Naive thymus-derived CD8-positive, alpha-beta T cell (primary cell): Measurements from ENCODE around the gene LAMA2. TPM values are rescaled to one million over a fixed set of nuclear protein-coding genes. Genes with fewer than 3 reads are reported as not detected.

Experiments
- ATAC-seq, 2 donors: fragments of 150-1000 bp; cut with Tn5 transposase in 1 of 2; sonication (Bioruptor Pico), chemical (Tn5 transposase) in 1 of 2; 1 replicate in 1 of 2; 2 replicates in 1 of 2; pipeline ENCODE4 v1.10.0; 2021; ENCODE audit warnings: mild to moderate bottlenecking in 2 of 2, moderate library complexity in 2 of 2
- POLR2A ChIA-PET: fragments of 350-600 bp; sonication (Branson Sonifier 250); formaldehyde crosslinking; loops from one replicate; lab custom pipeline; 2021; ENCODE audit warnings: antibody characterized with exemption; lab: Charles Lee
- DNase-seq, 10 donors: peaks; one replicate each; pipeline versions ENCODE4 v3.0.0 to v3.0.0-alpha.2; 2020 to 2022
- H3K27ac Mint-ChIP-seq, 10 donors: one replicate each; pipeline ENCODE4 v1.8.0; 2020 to 2022; ENCODE audit warnings: mild to moderate bottlenecking in 10 of 10, mixed read lengths in 10 of 10, moderate library complexity in 4 of 10, inconsistent platforms in 1 of 10
- H3K27me3 Mint-ChIP-seq, 5 donors: one replicate each; pipeline ENCODE4 v1.8.0; 2021 to 2022; ENCODE audit warnings: mixed read lengths in 5 of 5
- H3K36me3 Mint-ChIP-seq, 3 donors: one replicate each; pipeline ENCODE4 v1.8.0; 2020 to 2022; ENCODE audit warnings: mixed read lengths in 3 of 3, mild to moderate bottlenecking in 2 of 3, inconsistent platforms in 1 of 3
- H3K4me1 Mint-ChIP-seq, 4 donors: one replicate each; pipeline ENCODE4 v1.8.0; 2021 to 2022; ENCODE audit warnings: mixed read lengths in 4 of 4
- H3K4me3 Mint-ChIP-seq, 10 donors: one replicate each; pipeline ENCODE4 v1.8.0; 2020 to 2022; ENCODE audit warnings: mild to moderate bottlenecking in 10 of 10, mixed read lengths in 10 of 10, moderate library complexity in 6 of 10, inconsistent platforms in 1 of 10
- H3K9me3 Mint-ChIP-seq, 9 donors: one replicate each; pipeline ENCODE4 v1.8.0; 2020 to 2022; ENCODE audit warnings: mixed read lengths in 9 of 9, mild to moderate bottlenecking in 3 of 9, inconsistent platforms in 1 of 9, moderate library complexity in 1 of 9
- polyA plus RNA-seq, 3 donors: library from polyadenylated mRNA; unstranded; fragments of 300-500 nt; fragmentation: Illumina TruSeq; gene quantifications; one replicate each; pipeline ENCODE4 v1.2.3, GENCODE V29; 2021
- total RNA-seq, 8 experiments: library from RNA in 2 of 8; stranded (reverse) in 2 of 8; gene quantifications; one replicate each; pipeline ENCODE4 v1.2.3 and lab custom pipeline; 2021 to 2026

Gene LAMA2
- total and polyA plus RNA-seq, 5 experiments from 2014 or later = not detected

DNA sequence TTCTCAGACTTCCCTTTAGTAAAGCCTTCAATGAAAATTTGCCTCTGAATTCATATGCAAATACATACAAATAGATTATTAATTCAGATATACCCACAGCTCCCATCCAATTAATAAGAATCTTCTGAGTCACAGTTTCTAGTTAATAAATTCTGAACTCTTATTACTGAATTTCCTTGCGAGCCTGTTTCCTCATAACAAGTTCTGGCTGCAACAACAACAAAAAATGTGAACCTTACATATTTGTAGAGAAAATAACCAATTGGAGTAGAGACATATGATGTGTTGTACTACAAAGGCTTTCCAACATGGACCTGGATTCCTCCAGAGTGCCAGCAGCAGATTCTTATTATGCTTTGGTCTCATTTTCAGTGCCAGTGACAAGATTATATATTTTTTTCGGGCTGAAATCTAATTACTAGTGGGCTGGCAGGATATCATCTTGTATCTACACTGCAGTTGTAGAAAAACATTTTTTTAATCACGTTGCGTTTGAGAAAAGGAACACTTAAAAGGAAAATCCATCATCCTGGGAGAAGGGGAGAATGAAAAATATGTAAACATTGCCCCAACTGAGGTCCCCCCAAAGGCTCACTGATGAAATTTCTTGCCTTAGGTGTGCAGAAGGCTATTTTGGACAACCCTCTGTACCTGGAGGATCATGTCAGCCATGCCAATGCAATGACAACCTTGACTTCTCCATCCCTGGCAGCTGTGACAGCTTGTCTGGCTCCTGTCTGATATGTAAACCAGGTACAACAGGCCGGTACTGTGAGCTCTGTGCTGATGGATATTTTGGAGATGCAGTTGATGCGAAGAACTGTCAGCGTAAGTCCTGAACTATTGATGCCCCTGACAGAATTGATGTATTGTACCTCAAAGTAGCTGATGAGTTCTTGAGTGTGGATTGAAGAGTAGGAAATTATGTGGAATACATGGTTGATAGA lies 404.6 kb downstream of the LAMA2 start:
- Mint-ChIP-seq H3K4me1 (peaks cover 0 to 8% (median 0%) of the 10 kb centered on the region in 4 donors), H3K27ac (no peak overlapping the region), H3K9me3 (no peaks in the 10 kb centered on the region), H3K4me3 (no peak overlapping the region), H3K36me3 (no peaks in the 10 kb centered on the region), H3K27me3 (peaks cover 0 to 2% (median 0%) of the 10 kb centered on the region in 5 donors)
- ATAC-seq (no peak), DNase-seq (no peak)
- POLR2A ChIA-PET = no interaction called here

DNA sequence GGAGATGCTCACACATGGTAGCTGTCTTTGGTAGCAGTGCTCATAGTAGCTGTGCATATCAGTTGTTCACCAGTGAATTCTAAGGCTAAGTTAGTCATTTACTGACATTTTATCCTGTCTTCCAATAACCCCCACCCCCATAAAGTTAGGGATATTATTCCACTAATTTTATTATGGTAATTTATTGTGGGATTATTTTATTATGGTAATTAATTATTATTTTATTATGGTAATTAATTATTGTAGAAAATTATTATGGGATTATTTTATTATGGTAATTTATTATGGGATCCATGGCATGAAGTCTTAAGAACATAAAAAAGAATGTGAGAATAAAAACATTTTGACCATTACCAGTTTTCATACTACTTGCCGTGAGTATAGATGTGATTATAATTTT lies 406.5 kb downstream of the LAMA2 start:
- H3K9me3 Mint-ChIP-seq = no peaks in the 10 kb centered on the region
- H3K4me1 Mint-ChIP-seq = no peaks in the 10 kb centered on the region
- no peaks in the 10 kb centered on the region for H3K36me3 Mint-ChIP-seq
- peaks cover 0 to 5% (median 0%) of the 10 kb centered on the region in 5 donors for H3K27me3 Mint-ChIP-seq
- no peak overlapping the region for H3K27ac Mint-ChIP-seq
- ATAC-seq = no peak
- H3K4me3 Mint-ChIP-seq = no peak overlapping the region
- DNase-seq = no peak
- POLR2A ChIA-PET = no interaction called here

DNA sequence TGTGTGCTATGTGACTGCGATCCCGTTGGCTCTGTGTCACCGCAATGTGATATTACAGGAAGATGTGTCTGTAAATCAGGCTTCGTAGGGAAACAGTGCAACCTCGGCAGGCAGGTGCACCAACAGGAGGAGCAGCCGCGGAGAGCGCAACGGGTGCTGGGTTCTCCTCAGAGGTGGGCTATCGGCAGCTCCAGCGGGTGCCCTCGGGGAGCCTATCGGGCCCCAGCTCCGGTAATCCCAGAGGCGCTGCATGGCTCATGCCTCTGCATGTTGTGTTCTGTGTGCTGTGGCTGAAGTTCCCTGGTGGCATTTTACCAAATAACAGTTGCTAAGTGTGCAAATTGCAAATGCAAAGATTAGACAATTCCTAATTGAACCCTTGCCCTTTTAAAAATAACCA lies 409.9 kb downstream of the LAMA2 start:
- DNase-seq (no peak), ATAC-seq (no peak)
- peaks cover 0 to 5% (median 0%) of the 10 kb centered on the region in 5 donors for H3K27me3 Mint-ChIP-seq
- no peaks in the 10 kb centered on the region for H3K4me1 Mint-ChIP-seq
- H3K4me3 Mint-ChIP-seq = no peak overlapping the region
- H3K27ac Mint-ChIP-seq = no peak overlapping the region
- no peaks in the 10 kb centered on the region for H3K9me3 Mint-ChIP-seq
- POLR2A ChIA-PET = no interaction called here
- no peaks in the 10 kb centered on the region for H3K36me3 Mint-ChIP-seq

DNA sequence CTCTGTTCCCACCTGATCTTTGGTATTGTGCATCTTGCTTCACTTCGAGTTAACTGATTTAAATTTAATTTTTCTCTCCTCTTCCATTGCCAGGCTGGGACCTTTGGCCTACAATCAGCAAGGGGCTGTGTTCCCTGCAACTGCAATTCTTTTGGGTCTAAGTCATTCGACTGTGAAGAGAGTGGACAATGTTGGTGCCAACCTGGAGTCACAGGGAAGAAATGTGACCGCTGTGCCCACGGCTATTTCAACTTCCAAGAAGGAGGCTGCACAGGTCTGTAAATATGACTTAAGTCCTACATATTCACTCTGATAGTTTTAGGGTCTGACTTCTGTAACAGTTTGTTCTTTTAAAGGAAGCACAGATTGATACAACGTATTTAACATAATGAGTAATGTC lies 414.7 kb downstream of the LAMA2 start:
- Mint-ChIP-seq H3K4me1 (no peaks in the 10 kb centered on the region), H3K27me3 (peaks cover 0 to 4% (median 2%) of the 10 kb centered on the region in 5 donors), H3K4me3 (no peak overlapping the region), H3K27ac (no peak overlapping the region), H3K9me3 (no peaks in the 10 kb centered on the region), H3K36me3 (no peaks in the 10 kb centered on the region)
- POLR2A ChIA-PET = no interaction called here
- ATAC-seq = no peak
- DNase-seq = no peak

DNA sequence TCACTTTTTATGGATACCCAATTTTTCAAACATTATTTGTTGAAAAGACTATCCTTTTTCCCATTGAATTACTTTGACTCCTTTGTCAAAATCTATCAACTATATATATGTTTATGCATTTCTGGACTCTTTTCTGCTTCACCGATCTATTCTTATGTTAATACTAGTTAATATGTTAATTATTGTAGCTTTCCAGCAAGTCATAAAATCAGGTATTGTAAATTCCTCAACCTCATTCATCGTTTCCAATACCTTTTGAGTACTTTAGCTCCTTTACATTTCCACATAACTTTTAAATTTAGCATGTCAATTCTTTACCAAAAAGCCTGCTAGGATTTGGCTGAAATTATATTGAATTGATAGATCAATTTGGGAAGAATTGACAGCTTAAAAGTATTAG lies 419.7 kb downstream of the LAMA2 start:
- peaks cover 5 to 9% (median 7%) of the 10 kb centered on the region in 5 donors for H3K27me3 Mint-ChIP-seq
- H3K36me3 Mint-ChIP-seq = no peaks in the 10 kb centered on the region
- POLR2A ChIA-PET = no interaction called here
- no peak overlapping the region for H3K27ac Mint-ChIP-seq
- DNase-seq (no peak), ATAC-seq (no peak)
- H3K4me1 Mint-ChIP-seq = no peaks in the 10 kb centered on the region
- peaks cover 0 to 3% (median 0%) of the 10 kb centered on the region in 9 donors for H3K9me3 Mint-ChIP-seq
- no peak overlapping the region for H3K4me3 Mint-ChIP-seq

DNA sequence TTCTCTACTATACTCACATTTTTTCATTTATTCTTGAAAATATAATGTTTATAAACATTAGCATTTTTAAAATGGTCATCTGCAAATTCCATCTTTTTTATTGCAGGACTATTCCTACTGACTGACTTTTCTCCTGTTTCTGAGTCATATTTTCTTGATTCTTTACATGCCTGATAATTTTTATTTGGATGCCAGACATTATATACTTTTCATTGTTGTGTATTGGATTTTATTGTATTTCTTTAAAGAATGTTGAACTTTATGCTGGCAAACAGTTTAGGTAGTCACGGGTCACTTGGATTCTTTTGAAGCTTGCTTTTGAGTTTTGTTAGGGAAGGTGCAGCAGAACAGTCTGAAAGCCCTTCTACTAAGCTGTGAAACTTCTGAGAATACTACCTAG lies 423.9 kb downstream of the LAMA2 start:
- H3K9me3 Mint-ChIP-seq = peaks cover 0 to 3% (median 0%) of the 10 kb centered on the region in 9 donors
- ATAC-seq (no peak), DNase-seq (no peak)
- H3K4me1 Mint-ChIP-seq = no peaks in the 10 kb centered on the region
- H3K4me3 Mint-ChIP-seq = no peak overlapping the region
- H3K36me3 Mint-ChIP-seq = no peaks in the 10 kb centered on the region
- POLR2A ChIA-PET = no interaction called here
- no peak overlapping the region for H3K27ac Mint-ChIP-seq
- H3K27me3 Mint-ChIP-seq = peaks cover 11 to 27% (median 13%) of the 10 kb centered on the region in 5 donors

DNA sequence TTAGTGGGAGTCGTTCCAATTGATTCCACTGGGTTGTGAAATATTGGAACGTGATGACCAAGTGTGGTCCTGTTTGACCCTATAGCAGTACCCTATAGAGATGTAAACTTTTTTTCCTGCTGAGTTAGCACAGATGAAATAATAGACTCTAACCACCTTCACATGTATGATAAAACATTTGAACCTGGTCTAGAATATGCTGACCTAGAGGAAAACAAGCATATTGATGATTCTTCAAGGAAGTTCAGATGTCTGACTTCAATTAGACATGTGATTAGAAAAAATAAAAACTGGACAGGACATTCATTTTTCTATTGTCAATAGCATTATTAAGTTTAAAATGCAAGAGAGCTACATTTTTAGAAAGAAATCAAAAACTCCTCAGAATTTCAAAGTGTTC lies 424.9 kb downstream of the LAMA2 start:
- DNase-seq = no peak
- Mint-ChIP-seq H3K27me3 (peaks cover 11 to 27% (median 13%) of the 10 kb centered on the region in 5 donors), H3K27ac (no peak overlapping the region), H3K4me3 (no peak overlapping the region), H3K36me3 (no peaks in the 10 kb centered on the region), H3K9me3 (peaks cover 0 to 3% (median 0%) of the 10 kb centered on the region in 9 donors), H3K4me1 (no peaks in the 10 kb centered on the region)
- ATAC-seq = no peak
- POLR2A ChIA-PET = no interaction called here

DNA sequence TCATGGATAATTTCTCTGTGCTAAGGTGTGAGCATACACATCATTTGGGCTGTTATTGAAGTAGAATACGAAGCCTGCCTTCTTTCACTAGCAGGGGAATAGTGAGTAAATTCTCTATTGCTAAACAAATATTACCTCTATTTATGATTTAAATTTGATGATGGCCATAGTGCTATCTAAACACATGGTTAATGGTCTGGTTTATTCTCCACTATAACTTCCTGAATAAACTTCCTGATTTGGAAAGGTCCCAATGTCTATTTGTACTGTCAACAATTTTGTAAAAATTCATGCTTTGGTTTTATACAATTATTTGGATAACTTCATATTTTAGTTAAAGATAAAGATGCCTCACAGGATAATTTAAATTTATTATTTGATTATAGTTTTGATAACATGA lies 426.2 kb downstream of the LAMA2 start:
- Mint-ChIP-seq H3K4me3 (no peak overlapping the region), H3K9me3 (peaks cover 0 to 3% (median 0%) of the 10 kb centered on the region in 9 donors), H3K27ac (no peak overlapping the region), H3K27me3 (peaks cover 8 to 27% (median 13%) of the 10 kb centered on the region in 5 donors), H3K36me3 (no peaks in the 10 kb centered on the region), H3K4me1 (no peaks in the 10 kb centered on the region)
- ATAC-seq = no peak
- no peak for DNase-seq
- POLR2A ChIA-PET = no interaction called here

DNA sequence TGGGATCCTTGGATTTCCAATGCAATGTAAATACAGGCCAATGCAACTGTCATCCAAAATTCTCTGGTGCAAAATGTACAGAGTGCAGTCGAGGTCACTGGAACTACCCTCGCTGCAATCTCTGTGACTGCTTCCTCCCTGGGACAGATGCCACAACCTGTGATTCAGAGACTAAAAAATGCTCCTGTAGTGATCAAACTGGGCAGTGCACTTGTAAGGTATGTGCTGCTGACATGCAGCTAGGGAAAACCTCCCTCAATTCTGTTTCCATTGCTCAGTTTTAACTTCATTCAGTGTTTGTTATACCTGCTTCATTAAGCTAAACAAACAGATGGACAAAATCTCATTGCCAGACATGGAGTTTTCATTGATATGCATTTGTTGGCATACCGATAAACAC lies 429.9 kb downstream of the LAMA2 start:
- no peak for ATAC-seq
- POLR2A ChIA-PET = no interaction called here
- Mint-ChIP-seq H3K9me3 (no peaks in the 10 kb centered on the region), H3K27me3 (peaks cover 4 to 32% (median 8%) of the 10 kb centered on the region in 5 donors), H3K36me3 (no peaks in the 10 kb centered on the region), H3K4me1 (no peaks in the 10 kb centered on the region), H3K27ac (no peak overlapping the region), H3K4me3 (no peak overlapping the region)
- no peak for DNase-seq

DNA sequence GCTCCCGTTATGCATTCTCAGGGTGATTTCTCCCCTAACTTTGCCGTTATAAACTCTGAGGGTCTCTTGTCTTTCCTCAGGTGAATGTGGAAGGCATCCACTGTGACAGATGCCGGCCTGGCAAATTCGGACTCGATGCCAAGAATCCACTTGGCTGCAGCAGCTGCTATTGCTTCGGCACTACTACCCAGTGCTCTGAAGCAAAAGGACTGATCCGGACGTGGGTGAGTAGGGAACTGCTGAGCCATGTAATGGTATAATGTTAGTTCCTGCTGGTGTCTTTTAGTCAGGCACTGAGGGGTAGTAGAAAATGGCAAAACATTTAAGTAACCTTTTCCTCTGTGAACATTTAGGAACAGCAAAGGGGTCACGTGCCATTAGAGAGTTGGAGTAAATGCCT lies 431.6 kb downstream of the LAMA2 start:
- Mint-ChIP-seq H3K4me1 (peaks cover 0 to 1% (median 0%) of the 10 kb centered on the region in 4 donors), H3K27me3 (peaks cover 2 to 41% (median 10%) of the 10 kb centered on the region in 5 donors), H3K9me3 (no peaks in the 10 kb centered on the region), H3K27ac (no peak overlapping the region), H3K4me3 (no peak overlapping the region), H3K36me3 (no peaks in the 10 kb centered on the region)
- ATAC-seq (no peak), DNase-seq (no peak)
- POLR2A ChIA-PET = no interaction called here

DNA sequence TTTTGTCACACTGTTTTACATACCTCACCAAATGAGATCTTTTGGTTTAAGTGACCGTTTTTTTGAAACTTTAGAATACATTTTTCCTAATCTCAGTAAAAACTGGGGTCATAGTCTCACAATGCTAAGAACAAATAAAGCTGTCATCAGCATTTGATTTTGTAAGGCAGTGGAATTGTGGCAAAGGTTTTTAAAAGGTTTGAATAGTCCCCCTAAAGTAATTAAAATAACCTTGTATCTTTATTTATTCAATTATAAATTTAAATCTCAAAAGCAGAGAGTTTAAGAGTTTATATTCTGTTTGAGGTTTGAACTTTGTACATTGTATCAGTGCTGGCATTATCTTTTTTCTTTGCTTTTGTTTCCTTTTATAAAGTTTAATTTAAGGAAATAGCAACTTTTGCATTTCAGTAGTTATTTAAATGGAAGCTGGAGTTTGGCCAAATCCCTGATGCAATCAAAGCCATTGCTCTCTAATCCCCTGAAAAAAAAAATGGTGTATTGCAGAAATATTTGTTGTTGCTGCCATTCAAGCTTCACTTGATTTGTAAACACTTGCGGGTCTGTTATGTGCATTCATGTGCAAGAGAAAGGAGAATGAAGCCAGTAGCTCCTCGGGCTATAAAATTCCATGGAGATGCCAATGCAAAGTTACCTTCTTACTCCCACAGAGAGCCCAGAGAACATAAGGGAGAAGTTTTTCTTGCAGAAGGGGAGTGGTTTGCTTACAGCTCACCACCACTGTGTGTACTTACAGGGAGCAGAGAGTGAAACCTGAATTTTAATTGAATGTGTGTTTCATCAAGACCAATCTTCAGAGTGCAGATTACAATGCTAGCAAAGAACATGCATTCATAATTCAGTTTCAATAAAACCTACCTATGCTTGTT lies 435.2 kb downstream of the LAMA2 start:
- H3K9me3 Mint-ChIP-seq = no peaks in the 10 kb centered on the region

DNA sequence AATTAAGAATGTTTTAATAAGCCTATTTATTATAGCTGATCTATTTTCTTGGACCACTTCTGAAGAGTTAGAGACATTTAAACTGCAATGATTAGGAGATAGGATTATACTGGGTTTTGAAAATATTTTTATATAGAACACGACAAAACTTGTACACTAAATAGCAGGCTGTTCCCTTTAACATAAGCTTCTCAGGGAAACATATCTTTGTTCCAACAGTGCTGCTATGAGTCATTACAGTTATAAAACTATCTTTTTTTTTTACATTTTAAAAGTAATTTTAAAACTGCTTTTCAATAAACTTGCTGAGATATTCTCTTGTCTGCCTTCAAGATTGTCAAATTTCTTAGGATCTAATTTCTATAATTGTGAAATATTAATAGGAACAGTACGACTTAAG lies 438.0 kb downstream of the LAMA2 start:
- Mint-ChIP-seq H3K4me3 (no peak overlapping the region), H3K27me3 (peaks cover 1 to 22% (median 3%) of the 10 kb centered on the region in 5 donors), H3K4me1 (peaks cover 0 to 1% (median 0%) of the 10 kb centered on the region in 4 donors), H3K36me3 (no peaks in the 10 kb centered on the region), H3K9me3 (no peaks in the 10 kb centered on the region), H3K27ac (no peak overlapping the region)
- POLR2A ChIA-PET = no interaction called here
- DNase-seq (no peak), ATAC-seq (no peak)

More for the DNA sequence above, 435.2 kb downstream of the LAMA2 start:
- no peak overlapping the region for H3K27ac Mint-ChIP-seq
- DNase-seq (no peak), ATAC-seq (no peak)
- H3K36me3 Mint-ChIP-seq = no peaks in the 10 kb centered on the region
- H3K4me1 Mint-ChIP-seq = peaks cover 0 to 1% (median 0%) of the 10 kb centered on the region in 4 donors
- POLR2A ChIA-PET = no interaction called here
- H3K27me3 Mint-ChIP-seq = peaks cover 2 to 25% (median 3%) of the 10 kb centered on the region in 5 donors
- H3K4me3 Mint-ChIP-seq = no peak overlapping the region

DNA sequence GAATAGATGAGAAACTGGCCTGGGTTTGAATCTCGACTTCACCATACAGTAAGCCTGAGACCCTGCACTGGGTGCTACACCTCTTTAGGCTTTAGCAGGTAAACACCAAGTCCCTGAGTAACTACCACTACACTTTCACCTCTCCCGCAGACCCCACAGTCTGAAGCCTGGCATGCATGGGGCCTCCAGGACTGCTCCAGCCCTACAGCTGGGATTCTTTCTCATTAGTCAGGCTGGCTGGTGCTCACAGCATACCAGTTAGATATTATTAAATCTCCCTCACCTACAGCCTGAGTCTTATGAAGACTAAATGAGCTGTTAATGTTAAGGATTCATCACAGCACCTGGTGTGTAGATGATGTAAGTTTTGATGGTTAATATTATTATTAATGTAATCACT lies 438.4 kb downstream of the LAMA2 start:
- H3K4me3 Mint-ChIP-seq = no peak overlapping the region
- no peaks in the 10 kb centered on the region for H3K9me3 Mint-ChIP-seq
- POLR2A ChIA-PET = no interaction called here
- H3K27ac Mint-ChIP-seq = no peak overlapping the region
- DNase-seq = no peak
- no peak for ATAC-seq
- peaks cover 0 to 1% (median 0%) of the 10 kb centered on the region in 4 donors for H3K4me1 Mint-ChIP-seq
- H3K27me3 Mint-ChIP-seq = peaks cover 1 to 18% (median 3%) of the 10 kb centered on the region in 5 donors
- no peaks in the 10 kb centered on the region for H3K36me3 Mint-ChIP-seq
